Measurements from ENCODE around the gene OR10A2. TPM values are rescaled to one million over a fixed set of nuclear protein-coding genes. Genes with fewer than 3 reads are reported as not detected.
"Not testable (repeated sequence)": the region's sequence is repeated elsewhere in the genome, so short reads cannot be mapped to it uniquely, and the experiment has no call there.

Gene OR10A2
- total RNA-seq, 2 donors from 2014 or later: not detected

DNA sequence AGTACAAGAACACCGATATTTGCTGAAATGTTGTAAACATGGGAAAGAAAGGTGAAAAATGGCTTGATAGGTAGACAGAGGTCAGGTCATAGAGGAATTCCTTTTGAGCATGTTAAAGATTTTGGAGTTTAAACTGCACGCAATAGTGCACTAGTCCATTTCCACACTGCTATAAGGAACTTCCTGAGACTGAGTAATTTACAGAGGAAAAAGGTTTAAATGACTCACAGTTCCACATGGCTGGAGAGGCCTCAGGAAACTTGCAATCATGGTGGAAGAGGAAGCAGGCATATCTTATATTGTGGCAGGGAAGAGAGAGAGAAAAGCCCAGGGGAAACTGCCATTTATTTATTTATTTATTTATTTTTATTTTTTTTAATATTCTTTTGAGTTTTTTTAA, 12.3 kb upstream of the OR10A2 start:
- H3K36me3 Mint-ChIP-seq (ENCODE audit: low read depth): no peaks in the 10 kb centered on the region

DNA sequence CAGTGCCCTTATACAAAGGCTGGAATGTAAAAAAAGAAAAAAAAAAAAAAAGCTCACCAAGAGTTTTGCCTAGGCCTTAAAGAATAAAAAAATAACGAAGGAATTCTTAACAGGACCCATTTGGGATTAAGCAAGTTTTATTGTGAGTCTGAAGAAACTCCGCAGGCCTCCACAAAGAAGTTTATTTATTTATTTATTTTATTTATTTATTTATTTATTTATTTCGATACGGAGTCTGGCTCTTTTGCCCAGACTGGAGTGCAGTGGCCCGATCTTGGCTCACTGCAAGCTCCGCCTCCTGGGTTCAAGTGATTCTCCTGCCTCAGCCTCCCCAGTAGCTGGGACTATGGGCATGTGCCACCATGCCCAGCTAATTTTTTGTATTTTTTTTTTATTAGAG, 8.1 kb upstream of the OR10A2 start:
- DNase-seq; H3K4me3 Mint-ChIP-seq; H3K36me3 Mint-ChIP-seq (ENCODE audit: low read depth); ATAC-seq; H3K9me3 ChIP-seq (ENCODE audit: control insufficient read depth, low read length, poor library complexity, severe bottlenecking); H3K4me1 Mint-ChIP-seq; H3K27me3 Mint-ChIP-seq; H3K27ac Mint-ChIP-seq: not testable (repeated sequence)

More for the DNA sequence above, 12.3 kb upstream of the OR10A2 start:
- Mint-ChIP-seq H3K4me3 (no peak overlapping the region), H3K27me3 (peaks cover 15% of the 10 kb centered on the region), H3K4me1 (no peaks in the 10 kb centered on the region), H3K27ac (no peak overlapping the region)
- DNase-seq: no peak
- ATAC-seq: no peak
- H3K9me3 ChIP-seq (ENCODE audit: control insufficient read depth, low read length, poor library complexity, severe bottlenecking): no peaks in the 10 kb centered on the region

GRCh38 chr11:6855971-6856541, 6.8 kb upstream of the OR10A2 start:
- Mint-ChIP-seq H3K4me3 (no peak overlapping the region), H3K36me3 (ENCODE audit: low read depth) (no peaks in the 10 kb centered on the region), H3K27me3 (peaks cover 5% of the 10 kb centered on the region), H3K4me1 (no peaks in the 10 kb centered on the region), H3K27ac (no peak overlapping the region)
- DNase-seq (no peak), ATAC-seq (no peak)
- no peaks in the 10 kb centered on the region for H3K9me3 ChIP-seq (ENCODE audit: control insufficient read depth, low read length, poor library complexity, severe bottlenecking)

DNA sequence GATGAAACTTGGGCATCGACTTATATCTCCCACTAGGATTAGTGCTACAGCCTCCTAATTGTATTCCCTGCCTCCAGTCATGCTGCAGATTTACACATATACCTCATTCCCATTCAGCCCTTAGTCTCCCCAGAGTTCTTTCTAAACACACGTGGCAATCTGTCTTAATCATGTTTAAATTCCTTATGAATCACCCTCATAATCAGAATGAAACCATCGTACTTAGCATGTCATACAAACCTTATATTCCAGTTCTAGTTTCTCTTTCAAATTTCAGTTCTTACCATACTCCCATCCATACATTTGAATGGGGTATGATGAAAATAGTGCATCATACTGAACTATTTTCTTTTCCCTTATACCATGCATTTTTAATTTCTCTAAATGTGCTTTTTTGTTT, 6.0 kb upstream of the OR10A2 start:
- peaks cover 5% of the 10 kb centered on the region for H3K27me3 Mint-ChIP-seq
- H3K9me3 ChIP-seq (ENCODE audit: control insufficient read depth, low read length, poor library complexity, severe bottlenecking): no peaks in the 10 kb centered on the region
- H3K36me3 Mint-ChIP-seq (ENCODE audit: low read depth): no peaks in the 10 kb centered on the region
- ATAC-seq (no peak), DNase-seq (no peak)
- no peaks in the 10 kb centered on the region for H3K4me1 Mint-ChIP-seq
- H3K4me3 Mint-ChIP-seq: no peak overlapping the region
- no peak overlapping the region for H3K27ac Mint-ChIP-seq

GRCh38 chr11:6864438-6864837, 1.6 kb downstream of the OR10A2 start:
- Mint-ChIP-seq H3K27me3 (peaks cover 6% of the 10 kb centered on the region), H3K36me3 (ENCODE audit: low read depth) (no peaks in the 10 kb centered on the region), H3K4me1 (no peaks in the 10 kb centered on the region), H3K4me3 (no peak overlapping the region), H3K27ac (no peak overlapping the region)
- DNase-seq: no peak
- no peak for ATAC-seq
- no peaks in the 10 kb centered on the region for H3K9me3 ChIP-seq (ENCODE audit: control insufficient read depth, low read length, poor library complexity, severe bottlenecking)

GRCh38 chr11:6871278-6871677, 8.4 kb downstream of the OR10A2 start:
- H3K4me1 Mint-ChIP-seq: no peaks in the 10 kb centered on the region
- ATAC-seq (no peak), DNase-seq (no peak)
- H3K36me3 Mint-ChIP-seq (ENCODE audit: low read depth): peaks cover 2% of the 10 kb centered on the region
- H3K4me3 Mint-ChIP-seq: no peak overlapping the region
- peaks cover 33% of the 10 kb centered on the region for H3K27me3 Mint-ChIP-seq
- no peak overlapping the region for H3K27ac Mint-ChIP-seq
- no peaks in the 10 kb centered on the region for H3K9me3 ChIP-seq (ENCODE audit: control insufficient read depth, low read length, poor library complexity, severe bottlenecking)

GRCh38 chr11:6875761-6876160, 12.9 kb downstream of the OR10A2 start:
- DNase-seq (no peak), ATAC-seq (no peak)
- H3K9me3 ChIP-seq (ENCODE audit: control insufficient read depth, low read length, poor library complexity, severe bottlenecking): no peaks in the 10 kb centered on the region
- H3K36me3 Mint-ChIP-seq (ENCODE audit: low read depth): peaks cover 2% of the 10 kb centered on the region
- H3K27me3 Mint-ChIP-seq: peaks cover 42% of the 10 kb centered on the region
- H3K4me1 Mint-ChIP-seq: no peaks in the 10 kb centered on the region
- H3K27ac Mint-ChIP-seq: no peak overlapping the region
- no peak overlapping the region for H3K4me3 Mint-ChIP-seq

DNA sequence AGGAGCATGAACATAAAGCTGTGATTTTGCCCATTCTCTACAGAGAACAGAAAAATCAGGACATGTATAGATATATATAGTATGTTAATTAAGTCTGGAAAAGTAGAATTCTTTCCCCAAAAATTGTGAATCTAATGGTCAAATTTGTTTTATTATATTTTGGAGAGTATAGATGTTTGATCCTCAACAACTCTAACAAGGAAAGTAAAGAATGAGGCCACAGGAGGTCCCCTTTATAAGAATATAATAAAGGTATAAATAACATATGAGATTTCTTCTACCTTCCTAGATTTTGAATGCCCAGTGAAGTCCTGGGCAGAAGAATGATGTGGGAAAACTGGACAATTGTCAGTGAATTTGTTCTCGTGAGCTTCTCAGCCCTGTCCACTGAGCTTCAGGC, 13.5 kb downstream of the OR10A2 start, which contains the start of gene OR10A4:
OR10A4 (plus strand) TSS at position 301 of the 400 bp plus-strand sequence; CDS start at position 324, 23 bp downstream.
- H3K9me3 ChIP-seq (ENCODE audit: control insufficient read depth, low read length, poor library complexity, severe bottlenecking): no peaks in the 10 kb centered on the region
- Mint-ChIP-seq H3K4me1 (no peaks in the 10 kb centered on the region), H3K27me3 (peaks cover 44% of the 10 kb centered on the region), H3K27ac (no peak within 1 kb of the TSS), H3K36me3 (ENCODE audit: low read depth) (peaks cover under 1% of the 10 kb centered on the region), H3K4me3 (no peak within 1 kb of the TSS)
- DNase-seq (no peak), ATAC-seq (no peak)

- H3K9me3 ChIP-seq (ENCODE audit: control insufficient read depth, low read length, poor library complexity, severe bottlenecking): no peaks in the 10 kb centered on the region
- ATAC-seq: no peak
- Mint-ChIP-seq H3K4me3 (no peak overlapping the region), H3K4me1 (no peaks in the 10 kb centered on the region), H3K27me3 (peaks cover 46% of the 10 kb centered on the region), H3K27ac (no peak overlapping the region), H3K36me3 (ENCODE audit: low read depth) (no peaks in the 10 kb centered on the region)
- no peak for DNase-seq
Observed at GRCh38 chr11:6876914-6877313, 14.1 kb downstream of the OR10A2 start.

DNA sequence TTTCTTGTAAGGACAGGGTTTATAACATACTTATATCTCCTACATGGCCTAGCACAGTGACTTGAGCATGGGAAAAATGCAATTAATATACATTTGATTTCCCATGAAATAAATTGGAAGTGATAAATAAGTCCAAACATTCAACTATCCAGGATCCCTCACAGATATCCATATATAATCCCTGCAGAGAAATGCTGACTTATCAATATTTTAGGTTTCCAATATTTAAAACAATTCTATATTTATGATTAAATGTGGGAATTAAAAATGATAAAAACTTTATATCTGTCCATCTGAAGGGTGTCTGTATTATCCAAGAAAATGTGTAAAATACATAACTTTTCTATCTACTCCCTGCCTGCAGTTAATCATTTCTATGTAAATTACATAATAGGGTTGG, 19.9 kb downstream of the OR10A2 start:
- peaks cover 56% of the 10 kb centered on the region for H3K27me3 Mint-ChIP-seq
- ATAC-seq (no peak), DNase-seq (no peak)
- peaks cover 2% of the 10 kb centered on the region for H3K36me3 Mint-ChIP-seq (ENCODE audit: low read depth)
- H3K27ac Mint-ChIP-seq: no peak overlapping the region
- no peaks in the 10 kb centered on the region for H3K4me1 Mint-ChIP-seq
- no peaks in the 10 kb centered on the region for H3K9me3 ChIP-seq (ENCODE audit: control insufficient read depth, low read length, poor library complexity, severe bottlenecking)
- H3K4me3 Mint-ChIP-seq: no peak overlapping the region

DNA sequence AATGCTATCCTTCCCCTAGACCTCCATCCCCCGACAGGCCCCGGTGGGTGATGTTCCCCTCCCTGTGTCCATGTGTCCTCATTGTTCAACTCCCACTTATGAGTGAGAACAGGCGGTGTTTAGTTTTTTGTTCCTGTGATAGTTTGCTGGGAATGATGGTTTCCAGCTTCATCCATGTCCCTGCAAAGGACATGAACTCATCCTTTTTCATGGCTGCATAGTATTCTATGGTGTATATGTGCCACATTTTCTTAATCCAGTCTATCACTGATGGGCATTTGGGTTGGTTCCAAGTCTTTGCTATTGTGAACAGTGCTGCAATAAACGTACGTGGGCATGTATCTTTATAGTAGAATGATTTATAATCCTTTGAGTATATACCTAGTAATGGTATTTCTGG, 24.9 kb downstream of the OR10A2 start:
- ATAC-seq; H3K27ac Mint-ChIP-seq; H3K4me3 Mint-ChIP-seq; H3K4me1 Mint-ChIP-seq; DNase-seq; H3K9me3 ChIP-seq (ENCODE audit: control insufficient read depth, low read length, poor library complexity, severe bottlenecking); H3K36me3 Mint-ChIP-seq (ENCODE audit: low read depth): not testable (repeated sequence)
- H3K27me3 Mint-ChIP-seq: peaks cover 56% of the 10 kb centered on the region

DNA sequence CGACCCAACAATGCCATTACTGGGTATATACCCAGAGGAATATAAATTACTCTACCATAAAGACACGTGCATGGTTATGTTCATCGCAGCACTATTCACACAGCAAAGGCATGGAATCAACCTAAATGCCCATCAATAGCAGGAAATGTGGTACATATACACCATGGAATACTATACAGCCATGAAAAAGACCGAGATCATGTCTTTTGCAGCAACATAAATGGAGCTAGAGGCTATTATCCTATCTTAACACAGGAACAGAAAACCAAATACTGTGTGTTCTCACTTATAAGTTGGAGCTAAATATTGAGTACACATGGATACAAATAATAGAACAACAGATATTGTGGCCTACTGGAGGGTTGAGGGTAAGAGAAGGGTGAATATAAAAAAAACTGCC, 26.0 kb downstream of the OR10A2 start:
- no peak for ATAC-seq

GRCh38 chr11:6889835-6890234, 27.0 kb downstream of the OR10A2 start:
- H3K27ac Mint-ChIP-seq: no peak overlapping the region

More for the DNA sequence above, 26.0 kb downstream of the OR10A2 start:
- DNase-seq: no peak
- H3K36me3 Mint-ChIP-seq (ENCODE audit: low read depth): peaks cover 2% of the 10 kb centered on the region
- no peak overlapping the region for H3K27ac Mint-ChIP-seq
- H3K27me3 Mint-ChIP-seq: peaks cover 54% of the 10 kb centered on the region
- no peaks in the 10 kb centered on the region for H3K9me3 ChIP-seq (ENCODE audit: control insufficient read depth, low read length, poor library complexity, severe bottlenecking)
- no peaks in the 10 kb centered on the region for H3K4me1 Mint-ChIP-seq
- H3K4me3 Mint-ChIP-seq: no peak overlapping the region

GRCh38 chr11:6892400-6892799, 29.5 kb downstream of the OR10A2 start, which contains the start of gene OR2D2:
Gene OR2D2, minus strand, starts transcription at chr11:6892500. Its CDS starts 0 bp downstream, at chr11:6892500.
- Mint-ChIP-seq H3K4me1 (no peaks in the 10 kb centered on the region), H3K4me3 (no peak within 1 kb of the TSS), H3K27me3 (peaks cover 46% of the 10 kb centered on the region), H3K27ac (no peak within 1 kb of the TSS), H3K36me3 (ENCODE audit: low read depth) (no peaks in the 10 kb centered on the region)
- DNase-seq (no peak), ATAC-seq (no peak)
- no peaks in the 10 kb centered on the region for H3K9me3 ChIP-seq (ENCODE audit: control insufficient read depth, low read length, poor library complexity, severe bottlenecking)

More at GRCh38 chr11:6889835-6890234, 27.0 kb downstream of the OR10A2 start:
- H3K9me3 ChIP-seq (ENCODE audit: control insufficient read depth, low read length, poor library complexity, severe bottlenecking): no peaks in the 10 kb centered on the region
- ATAC-seq: no peak
- H3K27me3 Mint-ChIP-seq: peaks cover 50% of the 10 kb centered on the region
- DNase-seq: no peak
- no peaks in the 10 kb centered on the region for H3K4me1 Mint-ChIP-seq
- peaks cover 2% of the 10 kb centered on the region for H3K36me3 Mint-ChIP-seq (ENCODE audit: low read depth)
- no peak overlapping the region for H3K4me3 Mint-ChIP-seq

All from T-helper 17 cell (primary cell).